ENCODE results near the gene PODXL2. TPM values are rescaled to one million over a fixed set of nuclear protein-coding genes. Genes with fewer than 3 reads are reported as not detected.
A peak's percentile ranks its signal among the peaks of the same experiment; 100 is the strongest.

The PODXL2 gene
- total and polyA plus RNA-seq, 2 of the 8 experiments (the other 6 are each of a cell fraction or from before 2014, with no cell fraction given), result 27.6 to 31.6 TPM

DNA sequence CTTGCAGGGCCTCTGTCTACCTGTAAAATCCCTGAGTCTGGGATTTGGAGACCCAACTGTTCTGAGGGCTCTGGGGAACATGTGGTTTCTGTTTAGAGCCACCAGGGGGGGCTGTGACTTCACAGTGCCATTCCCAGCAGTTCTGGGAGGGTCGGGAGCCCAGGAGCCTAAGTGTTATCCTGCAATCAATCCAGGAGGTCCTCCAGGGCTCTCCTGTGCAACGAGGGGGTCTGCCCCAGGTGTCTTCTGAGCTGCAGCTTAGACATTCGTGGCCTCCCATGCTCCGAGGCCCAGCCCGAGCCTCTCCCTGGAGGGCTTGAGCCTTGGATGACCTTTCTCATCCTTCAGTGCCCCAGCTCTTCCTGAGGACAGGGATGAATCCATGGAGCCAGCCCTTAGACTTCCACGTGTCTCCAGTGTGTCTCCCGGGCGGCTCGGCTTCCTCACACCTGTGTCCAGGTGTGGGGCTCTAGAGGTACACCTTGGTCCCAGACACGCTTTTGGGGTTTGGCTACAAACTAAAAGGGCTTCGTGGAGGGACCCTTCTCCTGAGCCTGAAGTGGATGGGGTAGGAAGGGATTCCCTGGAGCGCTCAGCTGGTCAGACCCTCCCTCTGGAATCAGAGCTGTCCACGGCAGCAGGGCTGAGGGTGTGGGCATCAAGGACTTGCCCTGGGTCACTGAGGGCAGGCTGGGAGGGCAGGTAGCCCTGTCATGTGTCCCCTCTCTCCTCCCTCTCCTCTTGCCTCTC, 23.4 kb downstream of the PODXL2 start (continued):
- TF ChIP-seq SAP30 (IDR thresholded peaks at IDR 0.05; ENCODE audit: insufficient read depth, insufficient replicate concordance, low read length) (no peak), ZNF274 (IDR thresholded peaks at IDR 0.05; ENCODE audit: borderline replicate concordance, extremely low read depth, low read length) (no peak), CTBP2 (IDR thresholded peaks at IDR 0.05; ENCODE audit: borderline replicate concordance, insufficient read depth, insufficient read length, low read length) (no peak), SP1 (IDR thresholded peaks at IDR 0.05; ENCODE audit: low read depth, low read length) (no peak), SIN3A (conservative IDR thresholded peaks at IDR 0.05 in 1 of 2, IDR thresholded peaks at IDR 0.05 in 1 of 2; ENCODE audit: low read depth in 1 of 2, low read length in 2 of 2) (0 out of 4 replicates have a peak, but pooled peaks of 1 of the 2 experiments have one; percentile 31)
- TF ChIP-seq, protein P1, sequence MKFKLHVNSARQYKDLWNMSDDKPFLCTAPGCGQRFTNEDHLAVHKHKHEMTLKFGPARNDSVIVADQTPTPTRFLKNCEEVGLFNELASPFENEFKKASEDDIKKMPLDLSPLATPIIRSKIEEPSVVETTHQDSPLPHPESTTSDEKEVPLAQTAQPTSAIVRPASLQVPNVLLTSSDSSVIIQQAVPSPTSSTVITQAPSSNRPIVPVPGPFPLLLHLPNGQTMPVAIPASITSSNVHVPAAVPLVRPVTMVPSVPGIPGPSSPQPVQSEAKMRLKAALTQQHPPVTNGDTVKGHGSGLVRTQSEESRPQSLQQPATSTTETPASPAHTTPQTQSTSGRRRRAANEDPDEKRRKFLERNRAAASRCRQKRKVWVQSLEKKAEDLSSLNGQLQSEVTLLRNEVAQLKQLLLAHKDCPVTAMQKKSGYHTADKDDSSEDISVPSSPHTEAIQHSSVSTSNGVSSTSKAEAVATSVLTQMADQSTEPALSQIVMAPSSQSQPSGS (IDR thresholded peaks at IDR 0.05; ENCODE audit: low read length), result no peak
- TF ChIP-seq, protein P2, sequence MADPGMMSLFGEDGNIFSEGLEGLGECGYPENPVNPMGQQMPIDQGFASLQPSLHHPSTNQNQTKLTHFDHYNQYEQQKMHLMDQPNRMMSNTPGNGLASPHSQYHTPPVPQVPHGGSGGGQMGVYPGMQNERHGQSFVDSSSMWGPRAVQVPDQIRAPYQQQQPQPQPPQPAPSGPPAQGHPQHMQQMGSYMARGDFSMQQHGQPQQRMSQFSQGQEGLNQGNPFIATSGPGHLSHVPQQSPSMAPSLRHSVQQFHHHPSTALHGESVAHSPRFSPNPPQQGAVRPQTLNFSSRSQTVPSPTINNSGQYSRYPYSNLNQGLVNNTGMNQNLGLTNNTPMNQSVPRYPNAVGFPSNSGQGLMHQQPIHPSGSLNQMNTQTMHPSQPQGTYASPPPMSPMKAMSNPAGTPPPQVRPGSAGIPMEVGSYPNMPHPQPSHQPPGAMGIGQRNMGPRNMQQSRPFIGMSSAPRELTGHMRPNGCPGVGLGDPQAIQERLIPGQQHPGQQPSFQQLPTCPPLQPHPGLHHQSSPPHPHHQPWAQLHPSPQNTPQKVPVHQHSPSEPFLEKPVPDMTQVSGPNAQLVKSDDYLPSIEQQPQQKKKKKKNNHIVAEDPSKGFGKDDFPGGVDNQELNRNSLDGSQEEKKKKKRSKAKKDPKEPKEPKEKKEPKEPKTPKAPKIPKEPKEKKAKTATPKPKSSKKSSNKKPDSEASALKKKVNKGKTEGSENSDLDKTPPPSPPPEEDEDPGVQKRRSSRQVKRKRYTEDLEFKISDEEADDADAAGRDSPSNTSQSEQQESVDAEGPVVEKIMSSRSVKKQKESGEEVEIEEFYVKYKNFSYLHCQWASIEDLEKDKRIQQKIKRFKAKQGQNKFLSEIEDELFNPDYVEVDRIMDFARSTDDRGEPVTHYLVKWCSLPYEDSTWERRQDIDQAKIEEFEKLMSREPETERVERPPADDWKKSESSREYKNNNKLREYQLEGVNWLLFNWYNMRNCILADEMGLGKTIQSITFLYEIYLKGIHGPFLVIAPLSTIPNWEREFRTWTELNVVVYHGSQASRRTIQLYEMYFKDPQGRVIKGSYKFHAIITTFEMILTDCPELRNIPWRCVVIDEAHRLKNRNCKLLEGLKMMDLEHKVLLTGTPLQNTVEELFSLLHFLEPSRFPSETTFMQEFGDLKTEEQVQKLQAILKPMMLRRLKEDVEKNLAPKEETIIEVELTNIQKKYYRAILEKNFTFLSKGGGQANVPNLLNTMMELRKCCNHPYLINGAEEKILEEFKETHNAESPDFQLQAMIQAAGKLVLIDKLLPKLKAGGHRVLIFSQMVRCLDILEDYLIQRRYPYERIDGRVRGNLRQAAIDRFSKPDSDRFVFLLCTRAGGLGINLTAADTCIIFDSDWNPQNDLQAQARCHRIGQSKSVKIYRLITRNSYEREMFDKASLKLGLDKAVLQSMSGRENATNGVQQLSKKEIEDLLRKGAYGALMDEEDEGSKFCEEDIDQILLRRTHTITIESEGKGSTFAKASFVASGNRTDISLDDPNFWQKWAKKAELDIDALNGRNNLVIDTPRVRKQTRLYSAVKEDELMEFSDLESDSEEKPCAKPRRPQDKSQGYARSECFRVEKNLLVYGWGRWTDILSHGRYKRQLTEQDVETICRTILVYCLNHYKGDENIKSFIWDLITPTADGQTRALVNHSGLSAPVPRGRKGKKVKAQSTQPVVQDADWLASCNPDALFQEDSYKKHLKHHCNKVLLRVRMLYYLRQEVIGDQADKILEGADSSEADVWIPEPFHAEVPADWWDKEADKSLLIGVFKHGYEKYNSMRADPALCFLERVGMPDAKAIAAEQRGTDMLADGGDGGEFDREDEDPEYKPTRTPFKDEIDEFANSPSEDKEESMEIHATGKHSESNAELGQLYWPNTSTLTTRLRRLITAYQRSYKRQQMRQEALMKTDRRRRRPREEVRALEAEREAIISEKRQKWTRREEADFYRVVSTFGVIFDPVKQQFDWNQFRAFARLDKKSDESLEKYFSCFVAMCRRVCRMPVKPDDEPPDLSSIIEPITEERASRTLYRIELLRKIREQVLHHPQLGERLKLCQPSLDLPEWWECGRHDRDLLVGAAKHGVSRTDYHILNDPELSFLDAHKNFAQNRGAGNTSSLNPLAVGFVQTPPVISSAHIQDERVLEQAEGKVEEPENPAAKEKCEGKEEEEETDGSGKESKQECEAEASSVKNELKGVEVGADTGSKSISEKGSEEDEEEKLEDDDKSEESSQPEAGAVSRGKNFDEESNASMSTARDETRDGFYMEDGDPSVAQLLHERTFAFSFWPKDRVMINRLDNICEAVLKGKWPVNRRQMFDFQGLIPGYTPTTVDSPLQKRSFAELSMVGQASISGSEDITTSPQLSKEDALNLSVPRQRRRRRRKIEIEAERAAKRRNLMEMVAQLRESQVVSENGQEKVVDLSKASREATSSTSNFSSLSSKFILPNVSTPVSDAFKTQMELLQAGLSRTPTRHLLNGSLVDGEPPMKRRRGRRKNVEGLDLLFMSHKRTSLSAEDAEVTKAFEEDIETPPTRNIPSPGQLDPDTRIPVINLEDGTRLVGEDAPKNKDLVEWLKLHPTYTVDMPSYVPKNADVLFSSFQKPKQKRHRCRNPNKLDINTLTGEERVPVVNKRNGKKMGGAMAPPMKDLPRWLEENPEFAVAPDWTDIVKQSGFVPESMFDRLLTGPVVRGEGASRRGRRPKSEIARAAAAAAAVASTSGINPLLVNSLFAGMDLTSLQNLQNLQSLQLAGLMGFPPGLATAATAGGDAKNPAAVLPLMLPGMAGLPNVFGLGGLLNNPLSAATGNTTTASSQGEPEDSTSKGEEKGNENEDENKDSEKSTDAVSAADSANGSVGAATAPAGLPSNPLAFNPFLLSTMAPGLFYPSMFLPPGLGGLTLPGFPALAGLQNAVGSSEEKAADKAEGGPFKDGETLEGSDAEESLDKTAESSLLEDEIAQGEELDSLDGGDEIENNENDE (IDR thresholded peaks at IDR 0.05; ENCODE audit: insufficient replicate concordance, low read length), result no peak

Measured in H1 (cell line).